IPS-11a (cell line): ENCODE results near the gene PAWR.
"Not testable (repeated sequence)": the region's sequence is repeated elsewhere in the genome, so short reads cannot be mapped to it uniquely, and the experiment has no call there.

ENCODE experiments used
- H3K4me3 ChIP-seq: one replicate; pipeline ENCODE4 v1.5.1; 2013; ENCODE audit warnings: low read depth, low read length, control low read depth

The PAWR gene

DNA sequence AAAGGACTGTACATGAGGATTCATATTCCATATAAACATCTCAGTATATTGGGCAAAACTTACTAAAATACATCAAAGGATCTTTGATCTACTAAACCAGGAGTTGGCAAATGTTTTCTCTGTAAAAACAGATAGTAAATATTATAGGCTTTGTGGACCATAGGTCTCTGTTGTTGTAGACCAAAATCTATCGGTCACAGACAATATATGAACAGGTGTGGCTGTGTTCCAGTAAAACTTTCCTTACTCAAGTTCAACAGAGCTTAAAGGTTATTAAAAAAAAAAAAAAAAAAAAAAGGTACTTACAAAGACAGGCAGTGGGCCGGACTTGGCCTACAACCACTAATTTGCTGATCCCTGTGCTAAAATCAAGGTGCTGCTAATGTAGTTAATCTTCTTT is 40.3 kb downstream of the PAWR start:
- no peak overlapping the region for H3K4me3 ChIP-seq

- H3K4me3 ChIP-seq, result no peak overlapping the region
Observed at GRCh38 chr12:79648881-79649280, 41.9 kb downstream of the PAWR start.

- H3K4me3 ChIP-seq, result not testable (repeated sequence)
Observed at GRCh38 chr12:79646843-79647242, 43.9 kb downstream of the PAWR start.

GRCh38 chr12:79645235-79645630 is 45.5 kb downstream of the PAWR start:
- H3K4me3 ChIP-seq, result no peak overlapping the region

DNA sequence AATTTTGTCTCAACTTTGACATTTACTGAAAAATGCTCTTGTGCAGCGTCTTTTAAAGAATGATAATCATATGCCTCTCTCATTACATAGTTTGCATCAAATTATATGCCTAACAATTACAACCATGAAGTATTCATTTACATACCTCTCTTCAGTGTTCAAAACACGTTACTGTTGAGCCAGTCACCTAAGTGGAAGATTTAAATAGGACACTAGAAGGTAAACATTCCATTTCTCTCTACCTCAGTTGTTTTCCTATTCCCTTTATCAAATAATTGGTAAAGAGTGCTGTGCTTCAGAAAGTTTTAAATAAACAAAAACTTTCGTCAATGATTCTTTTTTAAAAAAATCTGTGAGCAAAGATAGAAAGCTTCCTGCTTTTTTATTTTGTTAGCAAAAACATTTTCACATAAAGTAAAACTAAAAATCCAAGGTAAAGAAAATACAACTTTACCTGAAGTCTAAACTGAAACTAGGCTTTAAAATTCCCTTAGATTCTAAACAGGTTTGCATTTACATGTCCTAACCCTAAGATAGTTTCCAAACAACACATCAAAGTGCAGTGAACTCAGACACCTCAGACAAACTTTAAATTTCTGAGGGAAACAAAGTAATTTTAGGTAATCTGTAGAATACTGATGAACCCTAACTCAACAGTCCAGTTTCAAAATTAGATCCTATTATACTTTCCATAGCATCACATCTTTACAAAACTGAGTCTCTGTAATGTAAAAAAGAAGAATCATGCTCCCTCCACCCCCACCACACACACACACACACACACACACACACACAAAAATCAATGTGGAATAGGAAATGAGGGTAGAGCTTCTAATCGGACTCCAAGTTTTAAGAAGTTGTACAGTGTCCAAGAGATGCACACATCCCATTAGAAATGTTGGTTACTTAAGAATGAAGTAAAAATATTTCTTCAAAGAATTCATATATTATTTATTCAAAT is 46.2 kb downstream of the PAWR start:
- no peak overlapping the region for H3K4me3 ChIP-seq

DNA sequence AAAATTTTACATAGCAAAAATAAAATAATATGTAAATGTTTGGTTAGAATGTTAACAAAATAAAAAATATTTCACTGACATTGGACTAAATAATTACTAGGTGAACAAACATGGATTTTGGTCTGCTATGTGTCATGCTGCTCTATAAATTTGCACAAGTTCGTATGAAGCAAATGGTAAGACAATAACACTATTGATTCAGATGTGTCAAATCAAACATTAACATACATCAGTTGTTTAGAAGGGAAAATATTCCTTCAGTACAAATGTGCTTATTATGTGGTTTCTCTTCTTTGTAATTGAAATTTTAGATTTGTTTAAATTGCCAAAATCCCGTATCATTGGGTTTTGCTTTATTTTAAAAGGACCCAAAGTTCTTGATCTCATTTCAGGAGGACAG is 46.9 kb downstream of the PAWR start:
- no peak overlapping the region for H3K4me3 ChIP-seq

DNA sequence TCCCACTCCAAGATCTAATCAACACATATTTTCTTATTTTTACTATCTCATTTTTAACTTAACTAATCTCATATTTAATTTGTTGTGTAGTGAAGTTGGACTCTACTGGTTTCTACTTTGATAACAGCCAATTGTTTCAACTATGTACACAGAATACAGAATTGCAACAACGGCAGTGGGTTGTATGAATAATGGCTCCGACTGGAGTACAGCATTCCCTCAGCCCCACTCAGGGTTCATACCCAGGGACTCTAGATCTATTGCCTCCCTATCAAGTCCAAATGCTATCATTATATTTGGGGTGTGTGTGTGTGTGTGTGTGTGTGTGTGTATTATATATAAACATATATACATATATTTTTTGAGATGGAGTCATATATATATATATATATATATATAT is 52.3 kb downstream of the PAWR start:
- H3K4me3 ChIP-seq, result no peak overlapping the region

GRCh38 chr12:79637093-79637492 is 53.7 kb downstream of the PAWR start:
- H3K4me3 ChIP-seq, result no peak overlapping the region

GRCh38 chr12:79635676-79636075 is 55.1 kb downstream of the PAWR start:
- no peak overlapping the region for H3K4me3 ChIP-seq

DNA sequence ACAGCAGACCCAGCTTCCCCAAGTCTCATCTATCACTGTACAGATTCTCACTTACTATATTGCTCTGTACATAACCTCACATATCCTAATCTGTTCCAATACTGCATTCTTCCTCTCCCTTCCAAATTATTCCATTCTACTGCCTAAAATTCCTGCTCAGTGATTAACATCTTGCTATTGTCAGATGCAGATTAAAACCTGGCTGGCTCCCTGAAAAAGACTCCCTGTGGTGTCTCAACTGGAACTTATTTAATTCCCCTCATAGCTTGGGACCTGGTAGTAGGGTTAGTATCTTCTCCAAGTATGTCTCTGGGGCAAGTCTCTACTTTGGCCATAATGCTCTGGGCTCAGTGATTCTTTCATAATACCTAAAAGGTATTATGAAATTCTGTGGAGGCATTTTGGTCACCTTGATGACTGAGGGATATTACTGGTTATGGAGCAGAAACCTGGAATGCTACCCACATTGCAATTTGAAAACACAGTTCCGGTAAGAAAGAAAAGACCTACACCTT is 55.8 kb downstream of the PAWR start:
- no peak overlapping the region for H3K4me3 ChIP-seq

- no peak overlapping the region for H3K4me3 ChIP-seq
Observed at GRCh38 chr12:79629561-79629960, 61.2 kb downstream of the PAWR start.

- H3K4me3 ChIP-seq, result not testable (repeated sequence)
Observed at GRCh38 chr12:79626735-79627134, 64.0 kb downstream of the PAWR start.

DNA sequence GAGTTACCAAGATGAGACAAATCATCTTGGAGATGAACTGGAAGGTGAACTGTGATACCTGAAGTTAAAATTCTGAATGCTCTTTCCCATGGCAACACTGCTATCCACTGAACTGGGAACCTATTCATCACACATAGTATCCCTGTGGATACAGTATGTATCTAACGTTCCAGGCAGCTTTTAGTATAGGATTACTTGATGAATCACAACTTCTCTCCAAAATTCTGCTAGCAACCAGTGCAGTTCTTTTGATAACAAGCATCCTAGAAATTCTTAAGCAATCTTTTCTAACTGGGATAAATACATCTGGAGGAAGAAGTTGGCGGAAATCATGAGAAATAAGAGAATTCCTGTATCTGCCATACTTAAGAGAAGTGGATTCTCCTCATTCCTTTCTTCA is 66.4 kb downstream of the PAWR start:
- H3K4me3 ChIP-seq, result no peak overlapping the region

DNA sequence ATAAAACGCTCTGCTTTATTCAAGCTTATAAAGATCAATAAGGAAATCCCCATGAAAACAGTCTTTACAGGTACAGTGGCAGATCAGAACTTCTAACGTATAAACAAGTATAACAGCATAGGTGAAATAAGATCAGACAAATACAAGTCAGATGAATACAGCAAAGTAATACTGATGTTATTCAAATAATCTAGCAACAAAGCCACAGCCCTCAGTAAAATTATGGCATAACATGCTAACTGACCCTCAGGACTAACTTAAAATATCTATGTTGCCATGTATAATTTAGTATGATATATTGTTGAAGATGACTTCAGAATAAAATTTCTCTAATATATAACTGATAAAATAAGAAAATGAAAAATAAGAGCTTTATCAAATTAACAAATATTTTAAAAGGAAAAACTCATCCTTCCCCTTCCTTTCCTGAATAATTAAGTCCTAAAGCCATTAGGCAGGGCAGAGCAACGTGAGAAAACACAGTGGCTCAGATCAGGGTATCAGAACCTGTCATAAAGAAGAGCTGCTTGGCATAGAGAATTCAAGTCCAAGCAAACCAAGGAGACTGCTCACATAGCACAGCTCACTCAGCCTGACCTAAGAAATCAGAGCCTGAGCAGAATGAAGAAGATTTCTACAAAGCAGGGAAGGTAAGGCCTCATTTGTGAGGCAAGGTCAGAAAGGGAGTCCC is 70.7 kb downstream of the PAWR start:
- H3K4me3 ChIP-seq, result no peak overlapping the region

GRCh38 chr12:79618848-79619404 is 71.8 kb downstream of the PAWR start:
- no peak overlapping the region for H3K4me3 ChIP-seq

- H3K4me3 ChIP-seq, result no peak overlapping the region
Observed at GRCh38 chr12:79617696-79618095, 73.1 kb downstream of the PAWR start.

DNA sequence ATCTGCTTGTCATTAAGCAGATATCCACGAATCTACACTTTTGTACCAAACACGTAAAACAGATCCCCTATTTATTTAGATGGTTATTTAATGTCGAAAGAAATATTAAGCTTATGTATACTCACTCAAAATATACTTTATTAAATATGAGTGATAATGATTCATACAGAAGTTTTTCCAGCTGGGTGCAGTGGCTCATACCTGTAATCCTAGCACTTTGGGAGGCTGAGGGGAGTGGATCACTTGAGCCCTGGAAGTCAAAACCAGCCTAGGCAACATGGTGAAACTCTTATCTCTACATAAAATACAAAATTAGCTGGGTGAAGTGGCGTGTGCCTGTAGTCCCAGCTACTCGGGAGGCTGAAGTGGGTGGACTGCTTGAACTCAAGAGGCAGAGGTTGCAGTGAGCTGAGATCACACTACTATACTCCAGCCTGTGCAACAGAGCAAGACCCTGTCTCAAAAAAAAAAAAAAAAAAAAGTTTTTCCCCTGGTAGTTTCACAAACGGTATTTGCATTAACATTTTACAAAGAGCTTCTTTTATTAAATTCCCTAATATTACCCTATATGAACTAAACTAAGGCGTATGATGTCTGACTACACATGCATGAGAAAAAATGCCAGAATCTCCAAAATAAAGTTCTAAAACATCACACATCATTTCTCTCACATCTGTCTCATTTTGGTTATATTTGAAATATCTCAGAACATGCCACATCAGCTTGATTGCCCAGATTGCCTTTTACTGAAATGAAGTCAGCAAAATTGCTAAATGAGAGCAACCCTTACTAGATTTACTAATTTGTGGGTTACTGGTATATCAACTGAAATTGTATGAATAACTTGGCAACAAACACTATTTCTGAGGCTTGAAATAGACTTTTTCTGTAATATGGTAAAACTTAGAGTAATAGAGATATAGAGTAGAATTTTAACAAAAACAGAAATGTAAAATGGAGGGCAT is 74.9 kb downstream of the PAWR start:
- H3K4me3 ChIP-seq, result no peak overlapping the region

DNA sequence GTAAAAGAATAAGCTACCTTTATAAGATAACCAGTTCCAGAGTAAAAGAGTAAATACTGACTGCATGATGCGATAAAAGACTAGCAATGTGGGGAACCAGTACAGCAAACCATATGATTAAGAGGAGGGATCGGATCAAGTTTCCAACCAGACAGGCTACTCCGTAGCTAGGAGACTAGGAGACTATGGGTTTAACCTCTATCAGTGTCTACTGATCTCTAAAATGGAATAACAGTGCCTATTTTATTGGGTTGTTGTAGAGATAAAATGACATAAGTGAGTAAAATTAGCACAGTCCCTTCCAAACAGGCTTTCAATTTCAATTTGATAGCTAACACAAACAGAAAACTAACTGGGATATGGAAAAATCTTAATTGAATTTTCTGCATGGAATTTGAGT is 76.0 kb downstream of the PAWR start:
- no peak overlapping the region for H3K4me3 ChIP-seq

DNA sequence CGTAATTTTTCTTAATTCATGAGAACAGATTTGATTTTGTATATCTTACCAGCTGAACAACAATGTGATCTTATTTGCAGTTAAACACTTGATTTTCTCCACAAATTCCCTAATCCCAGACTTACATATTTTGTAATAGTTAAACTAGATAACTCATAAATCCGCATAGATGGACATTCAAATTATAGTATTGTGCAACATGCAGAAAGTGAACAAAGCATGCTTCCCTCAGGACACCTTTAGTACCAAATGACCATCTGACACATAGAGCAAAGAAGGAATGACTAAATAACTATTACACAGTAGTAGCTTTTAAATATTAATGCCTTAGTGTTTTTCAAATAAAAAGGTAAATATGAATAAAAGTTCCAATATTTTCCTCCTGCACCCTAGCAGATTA is 88.9 kb downstream of the PAWR start:
- no peak overlapping the region for H3K4me3 ChIP-seq

DNA sequence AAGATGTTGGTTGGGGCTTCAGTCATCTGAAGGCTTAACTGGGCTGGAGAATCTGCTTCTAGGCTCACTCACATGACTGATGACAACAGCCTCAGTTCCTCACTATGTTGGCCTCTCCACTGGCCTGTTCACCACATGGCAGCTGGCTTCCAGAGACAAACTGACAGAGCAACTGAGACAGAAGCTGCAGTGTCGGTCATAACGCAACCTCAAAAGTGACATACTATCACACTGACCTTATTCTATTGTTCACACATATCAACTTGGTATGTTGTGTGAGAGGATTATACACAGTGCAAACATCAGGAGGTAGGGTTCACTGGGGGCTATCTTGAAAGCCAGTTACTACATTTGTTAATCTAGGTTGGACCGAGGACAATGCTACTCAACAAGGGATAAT is 92.9 kb downstream of the PAWR start:
- no peak overlapping the region for H3K4me3 ChIP-seq
